Neural progenitor cell (in vitro differentiated cells): Measurements from ENCODE around the gene TBCK. TPM values are rescaled to one million over a fixed set of nuclear protein-coding genes. Genes with fewer than 3 reads are reported as not detected.

Experiments
- DNase-seq: peaks from one replicate; pipeline ENCODE4 v3.0.0-alpha.2; 2016; ENCODE audit warnings: low spot score
- H2AFZ ChIP-seq: fragments of 200-600 bp; sonication (generic); replicated peaks from 2 replicates; pipeline ENCODE4 v1.6.1; 2016; ENCODE audit warnings: antibody characterized with exemption
- H3F3A ChIP-seq: fragments of 200-600 bp; sonication (generic); 2 replicates; pipeline ENCODE4 v1.6.1; 2016; ENCODE audit warnings: antibody characterized with exemption, low read depth
- H3K27ac ChIP-seq: fragments of 200-600 bp; sonication (generic); 2 replicates; pipeline ENCODE4 v1.5.1; 2016; ENCODE audit warnings: mild to moderate bottlenecking
- H3K27me3 ChIP-seq: fragments of 200-600 bp; sonication (generic); 2 replicates; pipeline ENCODE4 v1.6.1; 2016; ENCODE audit warnings: mild to moderate bottlenecking, moderate library complexity
- H3K36me3 ChIP-seq: fragments of 200-600 bp; sonication (generic); 2 replicates; pipeline ENCODE4 v1.5.1; 2016
- H3K4me1 ChIP-seq: fragments of 200-600 bp; sonication (generic); 2 replicates; pipeline ENCODE4 v1.6.1; 2016; ENCODE audit warnings: mixed run types
- H3K4me2 ChIP-seq: fragments of 200-600 bp; sonication (generic); 2 replicates; pipeline ENCODE4 v1.6.1; 2016
- H3K4me3 ChIP-seq: fragments of 200-600 bp; sonication (generic); 2 replicates; pipeline ENCODE4 v1.5.1; 2016
- H3K79me2 ChIP-seq: fragments of 200-600 bp; sonication (generic); 2 replicates; pipeline ENCODE4 v1.6.1; 2016; ENCODE audit warnings: low read depth
- H3K9ac ChIP-seq: fragments of 200-600 bp; sonication (generic); 2 replicates; pipeline ENCODE4 v1.6.1; 2016
- H3K9me3 ChIP-seq: fragments of 200-600 bp; sonication (generic); 2 replicates; pipeline ENCODE4 v1.5.1; 2016; ENCODE audit warnings: low read depth
- H4K20me1 ChIP-seq: fragments of 200-600 bp; sonication (generic); 2 replicates; pipeline ENCODE4 v1.6.1; 2016; ENCODE audit warnings: low read depth
- H3K27ac Mint-ChIP-seq: 3 replicates; pipeline ENCODE4 v1.8.0; 2021; ENCODE audit warnings: mixed read lengths
- H3K27me3 Mint-ChIP-seq: 2 replicates; pipeline ENCODE4 v1.8.0; 2022; ENCODE audit warnings: low read depth, mild to moderate bottlenecking, inconsistent platforms, moderate library complexity, mixed read lengths; ENCODE audit not compliant: insufficient read depth
- H3K36me3 Mint-ChIP-seq: 3 replicates; pipeline ENCODE4 v1.8.0; 2021; ENCODE audit warnings: mixed read lengths
- H3K4me1 Mint-ChIP-seq: 3 replicates; pipeline ENCODE4 v1.8.0; 2021; ENCODE audit warnings: mixed read lengths
- H3K4me3 Mint-ChIP-seq: 3 replicates; pipeline ENCODE4 v1.8.0; 2021; ENCODE audit warnings: mild to moderate bottlenecking, moderate library complexity, mixed read lengths
- H3K9me3 Mint-ChIP-seq: 3 replicates; pipeline ENCODE4 v1.8.0; 2020; ENCODE audit warnings: mixed read lengths
- CTCF ChIP-seq: fragments of 200-600 bp; sonication (generic); IDR thresholded peaks from 2 replicates; pipeline ENCODE4 v1.5.1; 2017; ENCODE audit warnings: antibody characterized with exemption, mild to moderate bottlenecking
- EZH2 ChIP-seq: fragments of 200-600 bp; sonication (generic); IDR thresholded peaks from 2 replicates; pipeline ENCODE4 v1.6.1; 2017; ENCODE audit warnings: antibody characterized with exemption, mild to moderate bottlenecking, moderate library complexity
- EZH2phosphoT487 ChIP-seq: fragments of 200-600 bp; sonication (generic); IDR thresholded peaks from 2 replicates; pipeline ENCODE4 v1.6.1; 2017; ENCODE audit warnings: antibody characterized with exemption
- total RNA-seq: library from RNA; depleted of rRNA; stranded (reverse); fragments of >200 nt; gene quantifications from 2 replicates; pipeline ENCODE4 v1.2.3, GENCODE V29; 2015; ENCODE audit warnings: low replicate concordance

The TBCK gene
- total RNA-seq, 1 donor from 2014 or later = 69.8 TPM

GRCh38 chr4:106142616-106143127 is 173.3 kb downstream of the TBCK start:
- Histone ChIP-seq H3K9me3 (no peaks in the 10 kb centered on the region), H3K4me2 (no peak overlapping the region), H3K27me3 (no peaks in the 10 kb centered on the region), H3K4me3 (no peak overlapping the region), H3K4me1 (no peaks in the 10 kb centered on the region), H3K9ac (no peak overlapping the region), H3K36me3 (peaks cover 4% of the 10 kb centered on the region), H3K79me2 (no peaks in the 10 kb centered on the region), H3K27ac (no peak overlapping the region), H3F3A (no peaks in the 10 kb centered on the region), H2AFZ (no peak overlapping the region), H4K20me1 (no peaks in the 10 kb centered on the region)
- no peak overlapping the region for H3K4me3 Mint-ChIP-seq
- H3K4me1 Mint-ChIP-seq = no peaks in the 10 kb centered on the region
- H3K27me3 Mint-ChIP-seq = no peaks in the 10 kb centered on the region
- peaks cover 4% of the 10 kb centered on the region for H3K9me3 Mint-ChIP-seq
- no peak overlapping the region for H3K27ac Mint-ChIP-seq
- peaks cover 7% of the 10 kb centered on the region for H3K36me3 Mint-ChIP-seq
- no peak for DNase-seq
- TF ChIP-seq EZH2 (no peak), CTCF (no peak), EZH2phosphoT487 (no peak)

- no peak overlapping the region for H3K4me2 ChIP-seq
- no peaks in the 10 kb centered on the region for H3K79me2 ChIP-seq
- no peak for DNase-seq
- no peak overlapping the region for H3K4me3 Mint-ChIP-seq
- no peaks in the 10 kb centered on the region for H3K4me1 Mint-ChIP-seq
- no peak overlapping the region for H3K9ac ChIP-seq
- H3F3A ChIP-seq = no peaks in the 10 kb centered on the region
- H3K27ac Mint-ChIP-seq = no peak overlapping the region
- TF ChIP-seq CTCF (no peak), EZH2phosphoT487 (no peak), EZH2 (no peak)
- H3K9me3 Mint-ChIP-seq = no peaks in the 10 kb centered on the region
- peaks cover 4% of the 10 kb centered on the region for H3K36me3 ChIP-seq
- H3K27me3 ChIP-seq = no peaks in the 10 kb centered on the region
- H3K4me3 ChIP-seq = no peak overlapping the region
- no peaks in the 10 kb centered on the region for H3K36me3 Mint-ChIP-seq
- no peaks in the 10 kb centered on the region for H3K4me1 ChIP-seq
- H4K20me1 ChIP-seq = no peaks in the 10 kb centered on the region
- no peaks in the 10 kb centered on the region for H3K9me3 ChIP-seq
- H3K27ac ChIP-seq = no peak overlapping the region
- H2AFZ ChIP-seq = no peak overlapping the region
- no peaks in the 10 kb centered on the region for H3K27me3 Mint-ChIP-seq
These were observed 175.4 kb downstream of the TBCK start for GRCh38 chr4:106140601-106141000.

- Mint-ChIP-seq H3K27ac (no peak overlapping the region), H3K4me1 (no peaks in the 10 kb centered on the region), H3K4me3 (no peak overlapping the region), H3K9me3 (peaks cover 8% of the 10 kb centered on the region), H3K36me3 (peaks cover 9% of the 10 kb centered on the region), H3K27me3 (no peaks in the 10 kb centered on the region)
- Histone ChIP-seq H3K4me3 (no peak overlapping the region), H4K20me1 (no peaks in the 10 kb centered on the region), H3K27me3 (no peaks in the 10 kb centered on the region), H3K4me1 (no peaks in the 10 kb centered on the region), H3F3A (no peaks in the 10 kb centered on the region), H3K27ac (no peak overlapping the region), H3K4me2 (no peak overlapping the region), H3K79me2 (no peaks in the 10 kb centered on the region), H3K9me3 (no peaks in the 10 kb centered on the region), H2AFZ (no peak overlapping the region), H3K36me3 (peaks cover 4% of the 10 kb centered on the region), H3K9ac (no peak overlapping the region)
- no peak for DNase-seq
- TF ChIP-seq EZH2 (no peak), EZH2phosphoT487 (no peak), CTCF (no peak)
These were observed 179.2 kb downstream of the TBCK start for GRCh38 chr4:106136777-106137331.
